K562 (cell line): ENCODE results near the gene BEST1. TPM values are rescaled to one million over a fixed set of nuclear protein-coding genes. Genes with fewer than 3 reads are reported as not detected.

Source experiments
- ADNP ChIP-seq: fragments of 200-800 bp; sonication (Bioruptor generic); IDR thresholded peaks from 2 replicates; pipeline ENCODE4 v1.6.1; 2016; ENCODE audit warnings: missing genetic modification characterization, missing compliant biosample characterization
- ATF3 ChIP-seq, 2 experiments: fragments of 450-650 bp in 1 of 2; sonication (generic) in 1 of 2; formaldehyde crosslinking in 1 of 2; IDR thresholded peaks in 1 of 2; conservative IDR thresholded peaks in 1 of 2; 2 replicates each; pipeline versions ENCODE4 v1.6.1 to v1.8.1; 2016 to 2023; ENCODE audit warnings: mild to moderate bottlenecking in 2 of 2, moderate library complexity in 2 of 2, inconsistent platforms in 1 of 2, missing genetic modification reagents in 1 of 2
- CSDE1 ChIP-seq, 2 experiments: fragments of 450-650 bp; IDR thresholded peaks; 2 replicates each; pipeline ENCODE4 v1.6.1; 2016; ENCODE audit warnings: mild to moderate bottlenecking in 1 of 2
- FOXK1 ChIP-seq: sonication (generic); formaldehyde crosslinking; IDR thresholded peaks from 2 replicates; pipeline ENCODE4 v1.8.0; 2022; ENCODE audit warnings: missing genetic modification reagents, mild to moderate bottlenecking, borderline replicate concordance
- FOXK2 ChIP-seq, 2 experiments: fragments of 450-650 bp; IDR thresholded peaks in 1 of 2; conservative IDR thresholded peaks in 1 of 2; 2 replicates each; pipeline ENCODE4 v1.6.1; 2016; ENCODE audit warnings: low read depth in 2 of 2, mild to moderate bottlenecking in 1 of 2
- HOXB6 ChIP-seq: fragments of 250-450 bp; sonication (Bioruptor Pico); IDR thresholded peaks from 2 replicates; pipeline ENCODE4 v1.5.1; 2022; ENCODE audit warnings: mild to moderate bottlenecking, borderline replicate concordance
- MLX ChIP-seq, 2 experiments: fragments of 450-650 bp in 1 of 2; sonication (generic) in 1 of 2; formaldehyde crosslinking; conservative IDR thresholded peaks; 2 replicates each; pipeline versions ENCODE4 v1.4.0 to v1.8.1; 2020 to 2022; ENCODE audit warnings: mild to moderate bottlenecking in 1 of 2, missing genetic modification reagents in 1 of 2
- PPARD ChIP-seq: fragments of 250-450 bp; sonication (Bioruptor Pico); IDR thresholded peaks from 2 replicates; pipeline ENCODE4 v1.8.0; 2022; ENCODE audit warnings: inconsistent platforms, mild to moderate bottlenecking, moderate library complexity
- PURB ChIP-seq: sonication (generic); formaldehyde crosslinking; IDR thresholded peaks from 2 replicates; pipeline ENCODE4 v1.9.0; 2021; ENCODE audit warnings: low read depth, mild to moderate bottlenecking, missing genetic modification reagents
- RBM15 ChIP-seq: fragments of 200-400 bp; formaldehyde crosslinking; IDR thresholded peaks from 2 replicates; pipeline ENCODE4 v1.6.1; 2018; ENCODE audit warnings: mild to moderate bottlenecking, low read length, moderate library complexity; ENCODE audit not compliant: insufficient read depth
- SIX5 ChIP-seq, 2 experiments: IDR thresholded peaks; 2 replicates each; pipeline ENCODE4 v1.6.1; 2011; ENCODE audit warnings: low read length in 2 of 2, borderline replicate concordance in 1 of 2, low read depth in 1 of 2, mild to moderate bottlenecking in 1 of 2, moderate library complexity in 1 of 2; ENCODE audit not compliant: insufficient read depth in 1 of 2
- TCFL5 ChIP-seq: fragments of 250-450 bp; sonication (Bioruptor Pico); conservative IDR thresholded peaks from 2 replicates; pipeline ENCODE4 v1.6.1; 2021; ENCODE audit warnings: mild to moderate bottlenecking, moderate library complexity, matching md5 sums
- TEAD4 ChIP-seq, 2 experiments: sonication (generic) in 1 of 2; formaldehyde crosslinking in 1 of 2; IDR thresholded peaks; 2 replicates each; pipeline versions ENCODE4 v1.6.1 to v1.8.0; 2012 to 2022; ENCODE audit warnings: borderline replicate concordance in 1 of 2, inconsistent platforms in 1 of 2, low read length in 1 of 2, mild to moderate bottlenecking in 1 of 2, missing genetic modification reagents in 1 of 2
- TOE1 ChIP-seq, 2 experiments: fragments of 450-650 bp in 1 of 2; sonication (generic) in 1 of 2; formaldehyde crosslinking in 1 of 2; IDR thresholded peaks; 2 replicates each; pipeline versions ENCODE4 v1.7.1 to v1.8.0; 2016 to 2022; ENCODE audit warnings: borderline replicate concordance in 2 of 2, mild to moderate bottlenecking in 2 of 2, antibody characterized with exemption in 1 of 2, inconsistent platforms in 1 of 2, low read depth in 1 of 2, missing genetic modification reagents in 1 of 2, moderate library complexity in 1 of 2
- U2AF1 ChIP-seq: fragments of 200-400 bp; formaldehyde crosslinking; optimal IDR thresholded peaks from 2 replicates; pipeline ENCODE3; 2017; ENCODE audit warnings: mild to moderate bottlenecking, low read depth, low read length, moderate library complexity
- ZFPM2 ChIP-seq: fragments of 250-450 bp; sonication (Bioruptor Pico); IDR thresholded peaks from 2 replicates; pipeline ENCODE4 v1.5.1; 2022; ENCODE audit warnings: mild to moderate bottlenecking
- ZNF316 ChIP-seq: fragments of 450-650 bp; IDR thresholded peaks from 2 replicates; pipeline ENCODE4 v1.6.1; 2016
- ZNF696 ChIP-seq: fragments of 250-450 bp; sonication (Bioruptor Pico); conservative IDR thresholded peaks from 2 replicates; pipeline ENCODE4 v1.4.0; 2020; ENCODE audit warnings: mild to moderate bottlenecking, moderate library complexity
- polyA plus RNA-seq, 8 experiments: library from polyadenylated mRNA; depleted of rRNA in 4 of 8; stranded (reverse) in 5 of 8; unstranded in 3 of 8; fragments of >200 nt; fragmentation: Nextera tagmentation in 2 of 8; fragmentation: Illumina TruSeq in 1 of 8; extraction: Ambion mirVana in 2 of 8; extraction: Trizol in 1 of 8; gene quantifications; 2 replicates each; pipeline versions ENCODE4 v1.2.1 to v1.2.3, GENCODE V29; 2011 to 2014; ENCODE audit warnings: inconsistent platforms in 1 of 8, missing spikeins in 1 of 8
- total RNA-seq, 7 experiments: library from RNA; depleted of rRNA in 6 of 7; stranded (reverse); fragments of >200 nt in 6 of 7; fragmentation: Illumina TruSeq in 2 of 7; extraction: Trizol in 2 of 7; gene quantifications; 2 replicates each; pipeline versions ENCODE4 v1.2.1 to v1.2.3, GENCODE V29; 2011 to 2021; ENCODE audit warnings: low replicate concordance in 1 of 7

BEST1 gene
- total and polyA plus RNA-seq, 9 of the 15 experiments (the other 6 are each of a cell fraction or from before 2014, with no cell fraction given): 0.07 to 1.3 (median 0.40) TPM

GRCh38 chr11:61964058-61964665 lies 14.0 kb downstream of the BEST1 start (continued):
- TF ChIP-seq MLX (CRISPR knock-in tag; conservative IDR thresholded peaks at IDR 0.05) (peak in 1 of 2 experiments; percentile 79; a peak in 2 of 4 replicates), ZNF316 (no peak), FOXK1 (CRISPR knock-in tag) (no peak), SIX5 (IDR thresholded peaks at IDR 0.05; ENCODE audit: borderline replicate concordance in 1 of 2, insufficient read depth in 1 of 2, low read depth in 1 of 2, low read length in 2 of 2) (no peak), CSDE1 (IDR thresholded peaks at IDR 0.05) (no peak), TCFL5 (CRISPR knock-in tag) (no peak), RBM15 (no peak), ADNP (tag) (no peak), FOXK2 (conservative IDR thresholded peaks at IDR 0.05 in 1 of 2, IDR thresholded peaks at IDR 0.05 in 1 of 2; ENCODE audit: low read depth in 2 of 2) (no peak), PURB (no peak), U2AF1 (no peak), PPARD (CRISPR knock-in tag) (no peak), ZNF696 (CRISPR knock-in tag) (no peak), ATF3 (IDR thresholded peaks at IDR 0.05) (no peak; the same call in 1 of the 2 replicates), ATF3 (CRISPR knock-in tag; conservative IDR thresholded peaks at IDR 0.05) (no peak), TEAD4 (IDR thresholded peaks at IDR 0.05; ENCODE audit: low read length) (0 out of 2 replicates have a peak, but pooled peaks have one; percentile 3), TEAD4 (CRISPR knock-in tag; IDR thresholded peaks at IDR 0.05; ENCODE audit: borderline replicate concordance) (no peak), TOE1 (IDR thresholded peaks at IDR 0.05; ENCODE audit: borderline replicate concordance) (no peak), TOE1 (CRISPR knock-in tag; IDR thresholded peaks at IDR 0.05; ENCODE audit: borderline replicate concordance, low read depth) (no peak), ZFPM2 (CRISPR knock-in tag) (peak; percentile 78; the same call in 1 of the 2 replicates), HOXB6 (CRISPR knock-in tag) (peak; percentile 87)
